ENCODE results near the gene JAK3. TPM values are rescaled to one million over a fixed set of nuclear protein-coding genes. Genes with fewer than 3 reads are reported as not detected.

The JAK3 gene
- total and polyA plus RNA-seq, 8 donors, result 0.89 to 50.2 (median 2.9) TPM

GRCh38 chr19:17871032-17871877 lies 23.5 kb upstream of the JAK3 start:
- Histone ChIP-seq H3K4me3 (peak overlapping the region in 2 of 4 donors; percentile 22 to 47), H3K36me3 (peaks cover 0 to 1% (median 0%) of the 10 kb centered on the region in 4 donors), H3K9me3 (no peaks in the 10 kb centered on the region), H3K27me3 (peaks cover 18 to 73% (median 55%) of the 10 kb centered on the region in 3 donors), H3K27ac (peak overlapping the region in 1 of 5 donors; percentile 38), H3K4me1 (peaks cover 18 to 42% (median 32%) of the 10 kb centered on the region in 4 donors)
- WGBS, 5 donors, result 64 to 70% (median 66%) methylated on average over 7 to 10 of the region's 10 CpGs
- TF ChIP-seq CTCF (IDR thresholded peaks at IDR 0.05), result no peak
- no peak for TF ChIP-seq EP300 (IDR thresholded peaks at IDR 0.05)
- no peak for TF ChIP-seq POLR2AphosphoS5 (IDR thresholded peaks at IDR 0.05)
- no peak for TF ChIP-seq POLR2A (IDR thresholded peaks at IDR 0.05)
- intact Hi-C loops (cut with DNase I; ENCODE audit: low total_unique reads), result loop anchor here (5.0 kb wide), 1 partner anchor 61 kb away; the partner anchor contains the start of gene CCDC124
- no peak for DNase-seq

GRCh38 chr19:17869114-17869608 lies 21.4 kb upstream of the JAK3 start:
- intact Hi-C loops (cut with DNase I; ENCODE audit: low total_unique reads), result loop anchor here (10.0 kb wide), 1 partner anchor 126 kb away; no protein-coding TSS in a partner anchor
- TF ChIP-seq POLR2A (IDR thresholded peaks at IDR 0.05), result no peak
- no peak for TF ChIP-seq CTCF (IDR thresholded peaks at IDR 0.05)
- no peak for TF ChIP-seq POLR2AphosphoS5 (IDR thresholded peaks at IDR 0.05)
- TF ChIP-seq EP300 (IDR thresholded peaks at IDR 0.05), result no peak
- Histone ChIP-seq H3K27me3 (peaks cover 18 to 52% (median 45%) of the 10 kb centered on the region in 3 donors), H3K4me3 (no peak overlapping the region), H3K27ac (no peak overlapping the region), H3K4me1 (peaks cover 20 to 55% (median 39%) of the 10 kb centered on the region in 4 donors), H3K9me3 (no peaks in the 10 kb centered on the region), H3K36me3 (peaks cover 3 to 22% (median 15%) of the 10 kb centered on the region in 4 donors)
- DNase-seq, result no peak
- 48 to 60% (median 51%) methylated on average over 11 of the region's 11 CpGs for WGBS, 5 donors

GRCh38 chr19:17868669-17869068 lies 20.9 kb upstream of the JAK3 start:
- TF ChIP-seq POLR2AphosphoS5 (IDR thresholded peaks at IDR 0.05) (no peak), CTCF (IDR thresholded peaks at IDR 0.05) (no peak), EP300 (IDR thresholded peaks at IDR 0.05) (no peak)
- H3K27ac ChIP-seq, result no peak overlapping the region
- peaks cover 8 to 27% (median 20%) of the 10 kb centered on the region in 4 donors for H3K36me3 ChIP-seq
- no peak overlapping the region for H3K4me3 ChIP-seq
- WGBS, 5 donors, result 55 to 64% (median 60%) methylated on average over 6 of the region's 6 CpGs
- H3K4me1 ChIP-seq, result peaks cover 22 to 55% (median 39%) of the 10 kb centered on the region in 4 donors
- intact Hi-C loops (cut with DNase I; ENCODE audit: low total_unique reads), result loop anchor here (10.0 kb wide), 1 partner anchor 126 kb away; no protein-coding TSS in a partner anchor
- peaks cover 18 to 47% (median 40%) of the 10 kb centered on the region in 3 donors for H3K27me3 ChIP-seq
- no peaks in the 10 kb centered on the region for H3K9me3 ChIP-seq
- no peak for DNase-seq

DNA sequence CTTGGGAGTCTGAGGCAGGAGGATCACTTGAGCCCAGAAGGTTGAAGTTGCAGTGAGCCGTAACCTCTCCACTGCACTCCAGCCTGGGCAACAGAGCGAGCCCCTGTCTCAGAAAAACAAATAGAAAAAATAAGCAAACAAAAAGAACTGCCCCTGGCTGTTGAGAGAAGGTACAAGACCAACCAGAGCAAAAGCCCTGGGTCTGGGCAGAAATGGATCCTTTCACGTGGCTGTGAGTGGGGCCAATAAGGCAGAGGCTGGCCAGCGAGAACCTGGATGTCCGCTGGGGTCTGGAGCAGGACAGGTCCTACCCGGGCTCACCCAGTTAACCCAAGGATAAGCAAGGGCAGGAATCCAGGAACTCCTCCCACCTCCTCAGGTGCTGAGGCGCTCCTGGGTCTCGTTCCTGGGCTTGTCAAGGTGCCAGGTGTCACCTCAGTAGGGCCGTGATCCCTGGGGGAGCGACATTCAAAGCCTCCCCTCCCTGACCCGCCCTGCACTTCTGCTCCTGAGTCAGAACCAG lies 19.2 kb upstream of the JAK3 start:
- Histone ChIP-seq H3K4me3 (no peak overlapping the region), H3K9me3 (no peaks in the 10 kb centered on the region), H3K4me1 (peaks cover 21 to 56% (median 41%) of the 10 kb centered on the region in 4 donors), H3K27me3 (peaks cover 6 to 30% (median 24%) of the 10 kb centered on the region in 3 donors), H3K36me3 (peaks cover 24 to 44% (median 37%) of the 10 kb centered on the region in 4 donors), H3K27ac (peak overlapping the region in 3 of 5 donors; percentile 2 to 12 (median 6))
- WGBS, 5 donors, result 30 to 53% (median 36%) methylated on average over 6 to 11 of the region's 11 CpGs
- peak; percentile 40 to 43 for DNase-seq
- TF ChIP-seq POLR2A (IDR thresholded peaks at IDR 0.05) (no peak), EP300 (IDR thresholded peaks at IDR 0.05) (no peak), POLR2AphosphoS5 (IDR thresholded peaks at IDR 0.05) (no peak), CTCF (IDR thresholded peaks at IDR 0.05) (no peak)
- intact Hi-C loops (cut with DNase I; ENCODE audit: low total_unique reads), result loop anchor here (10.0 kb wide), 1 partner anchor 128 kb away; no protein-coding TSS in a partner anchor
